Astrocyte (in vitro differentiated cells and primary cell): ENCODE measurements around the gene SPEF1. TPM values are rescaled to one million over a fixed set of nuclear protein-coding genes. Genes with fewer than 3 reads are reported as not detected.

Experiments
- DNase-seq: peaks from one replicate; pipeline ENCODE4 v3.0.0-alpha.2; 2010; ENCODE audit warnings: low read depth
- FAIRE-seq: peaks from 2 replicates; lab custom pipeline; 2011; peaks lifted over from hg19 to GRCh38; lab: Jason Lieb, UNC
- H2AFZ ChIP-seq: 2 replicates; pipeline ENCODE4 v1.6.0; 2012; ENCODE audit warnings: low read depth, low read length, inconsistent platforms
- H3K27ac ChIP-seq: 2 replicates; pipeline ENCODE4 v1.5.1; 2011; ENCODE audit warnings: low read depth, low read length, inconsistent platforms
- H3K27me3 ChIP-seq: 2 replicates; pipeline ENCODE4 v1.6.0; 2011; ENCODE audit warnings: low read length, inconsistent platforms; ENCODE audit not compliant: insufficient read depth
- H3K36me3 ChIP-seq: 2 replicates; pipeline ENCODE4 v1.5.1; 2011; ENCODE audit warnings: low read length, inconsistent platforms; ENCODE audit not compliant: insufficient read depth
- H3K4me1 ChIP-seq: 2 replicates; pipeline ENCODE4 v1.5.1; 2011; ENCODE audit warnings: low read length, inconsistent platforms; ENCODE audit not compliant: insufficient read depth
- H3K4me2 ChIP-seq: 2 replicates; pipeline ENCODE4 v1.6.0; 2012; ENCODE audit warnings: low read length, inconsistent platforms
- H3K4me3 ChIP-seq: 2 replicates; pipeline ENCODE4 v1.5.1; 2011; ENCODE audit warnings: low read depth, mild to moderate bottlenecking, low read length, inconsistent platforms; ENCODE audit not compliant: insufficient read depth
- H3K79me2 ChIP-seq: 2 replicates; pipeline ENCODE4 v1.6.0; 2012; ENCODE audit warnings: mild to moderate bottlenecking, low read length, inconsistent platforms; ENCODE audit not compliant: insufficient read depth
- H3K9ac ChIP-seq: 2 replicates; pipeline ENCODE4 v1.6.0; 2012; ENCODE audit warnings: mild to moderate bottlenecking, low read length, inconsistent platforms
- H3K9me3 ChIP-seq: 2 replicates; pipeline ENCODE4 v1.5.1; 2012; ENCODE audit warnings: low read depth, mild to moderate bottlenecking, low read length, inconsistent platforms; ENCODE audit not compliant: insufficient read depth
- H4K20me1 ChIP-seq: 2 replicates; pipeline ENCODE4 v1.6.0; 2012; ENCODE audit warnings: low read length, inconsistent platforms; ENCODE audit not compliant: insufficient read depth
- H3K27ac Mint-ChIP-seq: one replicate; pipeline ENCODE4 v1.8.0; 2021; ENCODE audit warnings: mild to moderate bottlenecking, mixed read lengths; ENCODE audit not compliant: unreplicated experiment
- H3K27me3 Mint-ChIP-seq: one replicate; pipeline ENCODE4 v1.8.0; 2021; ENCODE audit warnings: low read depth, mixed read lengths; ENCODE audit not compliant: unreplicated experiment
- H3K36me3 Mint-ChIP-seq: one replicate; pipeline ENCODE4 v1.8.0; 2021; ENCODE audit warnings: low read depth, mixed read lengths; ENCODE audit not compliant: unreplicated experiment
- H3K4me1 Mint-ChIP-seq: one replicate; pipeline ENCODE4 v1.8.0; 2021; ENCODE audit warnings: low read depth, mixed read lengths; ENCODE audit not compliant: unreplicated experiment
- H3K4me3 Mint-ChIP-seq: one replicate; pipeline ENCODE4 v1.8.0; 2021; ENCODE audit warnings: mild to moderate bottlenecking, moderate library complexity, mixed read lengths; ENCODE audit not compliant: unreplicated experiment
- H3K9me3 Mint-ChIP-seq: one replicate; pipeline ENCODE4 v1.8.0; 2021; ENCODE audit warnings: mild to moderate bottlenecking, mixed read lengths; ENCODE audit not compliant: unreplicated experiment
- EZH2 ChIP-seq: IDR thresholded peaks from 2 replicates; pipeline ENCODE4 v1.6.1; 2012; ENCODE audit warnings: mild to moderate bottlenecking, low read length, inconsistent platforms; ENCODE audit not compliant: insufficient read depth
- total RNA-seq: library from RNA; stranded (reverse); gene quantifications from 2 replicates; pipeline ENCODE4 v1.2.1, GENCODE V29; 2021
- TF ChIP-seq, protein P1 (sequence below): IDR thresholded peaks from 2 replicates; pipeline ENCODE4 v1.5.1; 2011; ENCODE audit warnings: low read depth, mild to moderate bottlenecking, inconsistent platforms, low read length, moderate library complexity; ENCODE audit not compliant: insufficient read depth

The SPEF1 gene
- total RNA-seq, 1 donor from 2014 or later = 0.45 TPM

DNA sequence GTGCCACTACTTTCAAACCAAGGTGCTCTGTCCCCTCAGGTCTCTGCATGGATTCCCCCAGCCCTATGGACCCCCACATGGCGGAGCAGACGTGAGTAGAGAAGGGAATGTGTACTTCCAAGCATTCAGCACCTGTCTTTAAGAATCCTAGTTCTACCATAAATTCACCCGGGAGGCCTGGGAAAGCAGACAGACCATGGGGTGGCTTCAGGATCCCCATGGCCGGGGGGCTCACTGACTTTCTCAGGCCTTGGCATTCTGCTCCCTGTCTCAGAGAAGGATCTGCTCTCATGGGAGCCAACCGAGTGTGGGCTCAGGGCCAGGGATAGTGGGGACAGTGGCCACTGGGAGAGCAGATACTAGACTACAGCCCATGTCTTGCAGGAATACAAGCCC is 17.1 kb upstream of the SPEF1 start:
- H3K79me2 ChIP-seq = peaks cover 34% of the 10 kb centered on the region
- peak overlapping the region; percentile 89 for H3K4me2 ChIP-seq
- peaks cover 16% of the 10 kb centered on the region for H3K36me3 ChIP-seq
- Mint-ChIP-seq H3K4me1 (peaks cover 11% of the 10 kb centered on the region), H3K36me3 (peaks cover 17% of the 10 kb centered on the region), H3K27ac (peak overlapping the region; percentile 34), H3K27me3 (no peaks in the 10 kb centered on the region), H3K4me3 (no peak overlapping the region), H3K9me3 (no peaks in the 10 kb centered on the region)
- DNase-seq (no peak), FAIRE-seq (no peak)
- no peak overlapping the region for H3K9ac ChIP-seq
- no peaks in the 10 kb centered on the region for H3K9me3 ChIP-seq
- H2AFZ ChIP-seq = no peak overlapping the region
- no peak overlapping the region for H3K27ac ChIP-seq
- H4K20me1 ChIP-seq = peaks cover 6% of the 10 kb centered on the region
- no peak overlapping the region for H3K4me3 ChIP-seq
- peaks cover 30% of the 10 kb centered on the region for H3K4me1 ChIP-seq
- H3K27me3 ChIP-seq = no peaks in the 10 kb centered on the region
- TF ChIP-seq, protein P1, sequence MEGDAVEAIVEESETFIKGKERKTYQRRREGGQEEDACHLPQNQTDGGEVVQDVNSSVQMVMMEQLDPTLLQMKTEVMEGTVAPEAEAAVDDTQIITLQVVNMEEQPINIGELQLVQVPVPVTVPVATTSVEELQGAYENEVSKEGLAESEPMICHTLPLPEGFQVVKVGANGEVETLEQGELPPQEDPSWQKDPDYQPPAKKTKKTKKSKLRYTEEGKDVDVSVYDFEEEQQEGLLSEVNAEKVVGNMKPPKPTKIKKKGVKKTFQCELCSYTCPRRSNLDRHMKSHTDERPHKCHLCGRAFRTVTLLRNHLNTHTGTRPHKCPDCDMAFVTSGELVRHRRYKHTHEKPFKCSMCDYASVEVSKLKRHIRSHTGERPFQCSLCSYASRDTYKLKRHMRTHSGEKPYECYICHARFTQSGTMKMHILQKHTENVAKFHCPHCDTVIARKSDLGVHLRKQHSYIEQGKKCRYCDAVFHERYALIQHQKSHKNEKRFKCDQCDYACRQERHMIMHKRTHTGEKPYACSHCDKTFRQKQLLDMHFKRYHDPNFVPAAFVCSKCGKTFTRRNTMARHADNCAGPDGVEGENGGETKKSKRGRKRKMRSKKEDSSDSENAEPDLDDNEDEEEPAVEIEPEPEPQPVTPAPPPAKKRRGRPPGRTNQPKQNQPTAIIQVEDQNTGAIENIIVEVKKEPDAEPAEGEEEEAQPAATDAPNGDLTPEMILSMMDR = no peak
- TF ChIP-seq EZH2 = no peak

DNA sequence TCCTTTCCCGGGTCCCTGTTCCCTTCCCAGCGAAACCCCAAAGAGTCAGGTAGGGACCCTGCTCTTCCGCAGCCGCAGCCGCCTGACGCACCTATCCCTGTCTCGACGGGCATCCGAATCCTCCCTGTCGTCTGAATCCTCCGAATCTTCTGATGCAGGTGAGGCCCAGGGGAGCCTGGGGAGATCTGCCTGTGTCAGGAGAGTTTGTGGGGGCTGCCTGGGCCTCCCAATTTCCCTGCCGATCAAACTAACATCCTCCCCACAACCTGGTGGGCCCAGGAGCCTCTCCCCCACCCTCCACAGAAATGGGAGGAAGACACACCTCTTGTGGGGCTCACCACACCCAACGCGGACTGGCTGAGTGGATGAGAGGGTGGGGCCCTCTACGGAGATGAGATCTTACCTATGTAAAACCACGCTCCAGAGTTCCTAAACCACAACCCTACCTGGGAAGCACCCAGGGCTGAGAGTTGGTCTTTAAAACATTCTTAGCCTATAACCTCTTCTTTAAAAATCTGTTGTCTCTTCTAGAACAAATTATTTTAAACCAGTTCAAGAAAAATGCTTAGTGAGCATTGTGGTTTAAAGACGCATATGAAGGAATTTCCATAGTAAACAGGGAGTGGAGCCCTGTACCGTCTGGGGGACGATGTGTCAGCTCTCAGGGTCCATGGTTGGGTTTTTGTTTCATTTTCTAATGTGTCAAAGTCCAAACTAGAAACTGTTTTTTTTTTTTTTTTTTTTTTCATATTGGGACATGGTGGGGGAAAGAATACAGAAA is 16.5 kb upstream of the SPEF1 start:
- no peak for DNase-seq
- H3K27ac Mint-ChIP-seq = peak overlapping the region; percentile 30
- H3K27me3 Mint-ChIP-seq = no peaks in the 10 kb centered on the region
- FAIRE-seq = no peak
- peaks cover 11% of the 10 kb centered on the region for H3K36me3 Mint-ChIP-seq
- H3K4me3 Mint-ChIP-seq = peak overlapping the region; percentile 58
- no peaks in the 10 kb centered on the region for H3K9me3 ChIP-seq
- peaks cover 34% of the 10 kb centered on the region for H3K79me2 ChIP-seq
- peak overlapping the region; percentile 13 for H3K27ac ChIP-seq
- H3K4me1 Mint-ChIP-seq = peaks cover 11% of the 10 kb centered on the region
- TF ChIP-seq, protein P1 = no peak
- TF ChIP-seq EZH2 = no peak
- H3K4me1 ChIP-seq = peaks cover 30% of the 10 kb centered on the region
- H3K4me2 ChIP-seq = peak overlapping the region; percentile 89
- peaks cover 12% of the 10 kb centered on the region for H3K36me3 ChIP-seq
- H2AFZ ChIP-seq = no peak overlapping the region
- peaks cover 6% of the 10 kb centered on the region for H4K20me1 ChIP-seq
- H3K9ac ChIP-seq = peak overlapping the region; percentile 87
- no peaks in the 10 kb centered on the region for H3K27me3 ChIP-seq
- peak overlapping the region; percentile 73 for H3K4me3 ChIP-seq
- no peaks in the 10 kb centered on the region for H3K9me3 Mint-ChIP-seq

DNA sequence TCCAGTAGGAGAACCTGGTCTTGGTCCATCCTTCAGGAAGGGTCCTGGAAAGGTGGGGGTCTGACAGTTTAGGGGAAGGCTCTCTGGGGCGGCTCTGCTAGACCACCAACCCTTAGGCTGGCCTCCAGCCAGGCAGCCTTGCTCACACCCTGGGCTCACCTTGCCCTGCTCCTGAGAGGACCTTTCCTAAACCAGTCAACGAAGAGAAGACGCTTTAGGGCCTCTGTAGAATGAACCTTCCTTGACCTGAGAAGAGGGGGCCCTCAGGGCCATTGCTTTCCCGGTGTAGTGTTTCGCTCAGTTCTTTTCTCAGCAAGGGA is 15.9 kb upstream of the SPEF1 start:
- no peak overlapping the region for H2AFZ ChIP-seq
- TF ChIP-seq EZH2 = no peak
- TF ChIP-seq, protein P1 = no peak
- Mint-ChIP-seq H3K27me3 (no peaks in the 10 kb centered on the region), H3K27ac (no peak overlapping the region), H3K4me3 (peak overlapping the region; percentile 64), H3K4me1 (peaks cover 11% of the 10 kb centered on the region), H3K9me3 (no peaks in the 10 kb centered on the region), H3K36me3 (peaks cover 7% of the 10 kb centered on the region)
- FAIRE-seq (no peak), DNase-seq (no peak)
- H3K27ac ChIP-seq = peak overlapping the region; percentile 63
- H4K20me1 ChIP-seq = peaks cover 6% of the 10 kb centered on the region
- no peaks in the 10 kb centered on the region for H3K27me3 ChIP-seq
- H3K4me3 ChIP-seq = peak overlapping the region; percentile 73
- peak overlapping the region; percentile 89 for H3K4me2 ChIP-seq
- H3K36me3 ChIP-seq = peaks cover 9% of the 10 kb centered on the region
- peaks cover 30% of the 10 kb centered on the region for H3K4me1 ChIP-seq
- peaks cover 34% of the 10 kb centered on the region for H3K79me2 ChIP-seq
- no peaks in the 10 kb centered on the region for H3K9me3 ChIP-seq
- peak overlapping the region; percentile 87 for H3K9ac ChIP-seq
